Stimulated activated naive B cell treated with anti-CD40 and anti-IgM and Interleukin-4, amounts not matched to agents 10 μg/mL and 1 μg/mL and 100 μg/mL, for 72 hours (primary cell): ENCODE results near the gene BCAN.
A peak's percentile ranks its signal among the peaks of the same experiment; 100 is the strongest.
"Not testable (repeated sequence)": the region's sequence is repeated elsewhere in the genome, so short reads cannot be mapped to it uniquely, and the experiment has no call there.

Experiments
- ATAC-seq, 2 donors: fragments of 150-1000 bp; cut with Tn5 transposase; replicated peaks; 2 replicates each; pipeline ENCODE4 v1.10.0; 2021; ENCODE audit warnings: moderate library complexity in 1 of 2
- DNase-seq: peaks from one replicate; pipeline ENCODE4 v3.0.0; 2021
- H3K27ac Mint-ChIP-seq: one replicate; pipeline ENCODE4 v1.8.0; 2022; ENCODE audit warnings: mild to moderate bottlenecking, mixed read lengths
- H3K27me3 Mint-ChIP-seq, 2 donors: one replicate each; pipeline ENCODE4 v1.8.0; 2022; ENCODE audit warnings: mixed read lengths in 2 of 2
- H3K36me3 Mint-ChIP-seq, 2 donors: one replicate each; pipeline ENCODE4 v1.8.0; 2022; ENCODE audit warnings: mixed read lengths in 2 of 2, mild to moderate bottlenecking in 1 of 2
- H3K4me1 Mint-ChIP-seq, 2 donors: one replicate each; pipeline ENCODE4 v1.8.0; 2022; ENCODE audit warnings: mixed read lengths in 2 of 2, mild to moderate bottlenecking in 1 of 2
- H3K4me3 Mint-ChIP-seq, 2 donors: one replicate each; pipeline ENCODE4 v1.8.0; 2022; ENCODE audit warnings: mild to moderate bottlenecking in 2 of 2, mixed read lengths in 2 of 2, moderate library complexity in 1 of 2
- H3K9me3 Mint-ChIP-seq, 2 donors: one replicate each; pipeline ENCODE4 v1.8.0; 2022; ENCODE audit warnings: mixed read lengths in 2 of 2, mild to moderate bottlenecking in 1 of 2

BCAN gene

GRCh38 chr1:156625436-156626078 is 16.4 kb upstream of the BCAN start:
- DNase-seq (no peak), ATAC-seq (peak; percentile 62 to 68)
- Mint-ChIP-seq H3K27ac (peak overlapping the region; percentile 56), H3K9me3 (no peaks in the 10 kb centered on the region), H3K4me1 (peaks cover 9 to 34% of the 10 kb centered on the region in 2 donors), H3K27me3 (peaks cover 44 to 67% of the 10 kb centered on the region in 2 donors), H3K36me3 (no peaks in the 10 kb centered on the region), H3K4me3 (peak overlapping the region; percentile 78 to 79)

GRCh38 chr1:156626079-156626438 is 15.9 kb upstream of the BCAN start:
- DNase-seq (no peak), ATAC-seq (no peak)
- Mint-ChIP-seq H3K27me3 (peaks cover 43 to 66% of the 10 kb centered on the region in 2 donors), H3K4me1 (peaks cover 9 to 34% of the 10 kb centered on the region in 2 donors), H3K27ac (peak overlapping the region; percentile 56), H3K36me3 (no peaks in the 10 kb centered on the region), H3K4me3 (peak overlapping the region; percentile 73 to 78), H3K9me3 (no peaks in the 10 kb centered on the region)

GRCh38 chr1:156627313-156627880 is 14.5 kb upstream of the BCAN start:
- Mint-ChIP-seq H3K36me3 (no peaks in the 10 kb centered on the region), H3K27ac (no peak overlapping the region), H3K9me3 (no peaks in the 10 kb centered on the region), H3K27me3 (peaks cover 47 to 66% of the 10 kb centered on the region in 2 donors), H3K4me3 (no peak overlapping the region), H3K4me1 (peaks cover 9 to 34% of the 10 kb centered on the region in 2 donors)
- DNase-seq (no peak), ATAC-seq (peak; percentile 28 to 50)

GRCh38 chr1:156629823-156630449 is 12.0 kb upstream of the BCAN start:
- H3K4me3 Mint-ChIP-seq = no peak overlapping the region
- H3K27me3 Mint-ChIP-seq = peaks cover 47 to 62% of the 10 kb centered on the region in 2 donors
- H3K36me3 Mint-ChIP-seq = no peaks in the 10 kb centered on the region

GRCh38 chr1:156631152-156631551 is 10.8 kb upstream of the BCAN start:
- not testable (repeated sequence) for H3K4me1 Mint-ChIP-seq, H3K9me3 Mint-ChIP-seq, DNase-seq, H3K36me3 Mint-ChIP-seq, H3K27ac Mint-ChIP-seq, ATAC-seq, H3K4me3 Mint-ChIP-seq
- H3K27me3 Mint-ChIP-seq = peaks cover 44 to 52% of the 10 kb centered on the region in 2 donors

More at GRCh38 chr1:156629823-156630449, 12.0 kb upstream of the BCAN start:
- ATAC-seq = no peak
- Mint-ChIP-seq H3K9me3 (no peaks in the 10 kb centered on the region), H3K4me1 (peaks cover 6 to 12% of the 10 kb centered on the region in 2 donors), H3K27ac (no peak overlapping the region)
- no peak for DNase-seq

DNA sequence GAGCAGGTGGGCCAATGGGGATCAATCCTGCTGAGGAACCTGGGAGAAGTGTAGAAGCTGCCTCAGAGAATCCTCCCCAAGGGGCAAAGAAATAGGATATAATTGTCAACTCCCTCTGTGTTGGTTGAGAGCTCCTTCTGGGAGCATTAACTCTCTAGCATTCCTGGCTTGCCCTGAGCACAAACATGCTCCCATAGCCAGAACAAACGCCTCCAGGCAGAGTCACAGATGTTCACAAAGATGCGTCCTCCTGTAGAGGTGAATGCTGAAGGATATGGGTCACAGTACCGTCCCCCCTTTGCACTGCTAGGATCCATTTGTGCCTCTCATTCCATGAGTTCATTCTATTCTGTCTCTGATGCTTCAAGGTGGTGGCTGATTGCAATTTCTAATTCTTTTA is 9.6 kb upstream of the BCAN start:
- H3K27me3 Mint-ChIP-seq = peaks cover 49 to 57% of the 10 kb centered on the region in 2 donors
- H3K36me3 Mint-ChIP-seq = no peaks in the 10 kb centered on the region
- no peak overlapping the region for H3K4me3 Mint-ChIP-seq
- DNase-seq (no peak), ATAC-seq (no peak)
- no peak overlapping the region for H3K27ac Mint-ChIP-seq
- H3K4me1 Mint-ChIP-seq = no peaks in the 10 kb centered on the region
- no peaks in the 10 kb centered on the region for H3K9me3 Mint-ChIP-seq

DNA sequence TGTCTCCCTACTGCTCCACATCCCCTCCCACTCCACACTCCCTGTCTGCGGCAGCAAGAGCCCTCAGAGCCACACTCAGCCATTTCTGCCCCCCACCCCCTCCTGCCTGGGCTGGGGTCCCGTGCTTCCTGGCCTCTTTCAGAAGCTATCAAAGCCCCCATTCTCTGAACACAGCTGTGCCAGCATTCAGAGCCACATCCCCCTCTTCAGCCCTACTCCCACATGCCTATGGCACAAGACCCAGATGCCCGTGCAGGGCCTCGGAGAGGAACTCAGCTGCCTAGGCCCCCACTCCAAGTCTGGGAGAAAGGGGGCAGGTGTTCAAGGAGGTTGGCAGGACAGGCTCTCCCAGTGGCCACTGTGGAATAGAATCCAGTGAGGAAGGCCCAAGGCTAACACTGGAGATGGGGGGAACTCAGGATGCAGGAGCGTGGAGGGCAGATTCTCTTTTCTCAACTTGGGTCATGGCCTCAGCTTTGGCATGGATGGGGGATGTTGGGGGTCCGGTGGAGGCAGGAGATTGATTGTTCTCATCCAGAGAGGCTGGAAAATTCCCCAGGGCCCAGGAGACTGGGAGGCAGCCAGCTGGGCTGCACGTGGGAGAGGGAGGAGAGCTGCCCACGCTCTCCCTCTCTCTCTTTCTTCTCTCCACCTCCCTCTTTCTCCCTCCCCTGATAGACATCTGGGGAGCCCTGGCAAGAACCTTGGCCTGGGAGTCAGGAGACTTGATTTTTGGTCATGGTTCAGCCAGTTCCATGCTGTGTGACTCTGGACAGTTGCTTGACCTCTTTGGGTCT is 3.5 kb upstream of the BCAN start:
- H3K36me3 Mint-ChIP-seq = no peaks in the 10 kb centered on the region
- DNase-seq (no peak), ATAC-seq (no peak)
- H3K4me1 Mint-ChIP-seq = peaks cover 7 to 20% of the 10 kb centered on the region in 2 donors
- H3K4me3 Mint-ChIP-seq = no peak overlapping the region
- no peaks in the 10 kb centered on the region for H3K9me3 Mint-ChIP-seq
- H3K27ac Mint-ChIP-seq = no peak overlapping the region
- H3K27me3 Mint-ChIP-seq = peaks cover 72 to 75% of the 10 kb centered on the region in 2 donors

DNA sequence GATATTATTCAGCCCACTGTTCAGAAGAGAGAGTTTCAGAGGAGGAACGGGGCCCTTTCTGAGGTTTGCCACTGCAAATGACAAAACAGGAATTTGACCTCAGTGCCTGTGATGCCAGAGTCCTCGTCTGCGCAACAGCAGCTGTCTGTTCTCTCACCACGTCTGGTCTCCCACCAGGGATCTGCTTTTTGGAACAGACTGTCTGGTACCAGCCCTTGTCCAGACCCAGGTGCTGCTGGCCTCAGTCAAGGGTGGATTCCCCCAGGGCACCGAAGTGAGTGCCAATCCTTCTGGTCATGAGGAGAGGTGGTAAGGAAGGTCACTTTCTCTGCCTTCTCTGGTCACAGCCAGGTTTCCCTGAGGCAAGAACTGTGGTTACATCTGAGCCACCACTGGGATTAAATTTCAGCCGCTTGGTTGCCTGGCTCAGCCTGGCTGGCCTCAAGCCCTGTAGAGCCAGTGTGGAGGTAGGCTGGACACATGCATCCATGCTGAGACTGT is 2.3 kb upstream of the BCAN start:
- H3K27me3 Mint-ChIP-seq = peaks cover 72 to 77% of the 10 kb centered on the region in 2 donors
- no peak overlapping the region for H3K27ac Mint-ChIP-seq
- H3K36me3 Mint-ChIP-seq = no peaks in the 10 kb centered on the region
- H3K4me3 Mint-ChIP-seq = no peak overlapping the region
- ATAC-seq (no peak), DNase-seq (no peak)
- H3K9me3 Mint-ChIP-seq = no peaks in the 10 kb centered on the region
- H3K4me1 Mint-ChIP-seq = peaks cover 12 to 26% of the 10 kb centered on the region in 2 donors

GRCh38 chr1:156640842-156641706 is 843 bp upstream of the BCAN start:
- H3K9me3 Mint-ChIP-seq = no peaks in the 10 kb centered on the region
- ATAC-seq = no peak
- H3K4me1 Mint-ChIP-seq = peaks cover 12 to 27% of the 10 kb centered on the region in 2 donors
- peak overlapping the region; percentile 42 to 68 for H3K4me3 Mint-ChIP-seq
- peaks cover 78 to 87% of the 10 kb centered on the region in 2 donors for H3K27me3 Mint-ChIP-seq
- H3K27ac Mint-ChIP-seq = no peak overlapping the region
- no peak for DNase-seq
- no peaks in the 10 kb centered on the region for H3K36me3 Mint-ChIP-seq

DNA sequence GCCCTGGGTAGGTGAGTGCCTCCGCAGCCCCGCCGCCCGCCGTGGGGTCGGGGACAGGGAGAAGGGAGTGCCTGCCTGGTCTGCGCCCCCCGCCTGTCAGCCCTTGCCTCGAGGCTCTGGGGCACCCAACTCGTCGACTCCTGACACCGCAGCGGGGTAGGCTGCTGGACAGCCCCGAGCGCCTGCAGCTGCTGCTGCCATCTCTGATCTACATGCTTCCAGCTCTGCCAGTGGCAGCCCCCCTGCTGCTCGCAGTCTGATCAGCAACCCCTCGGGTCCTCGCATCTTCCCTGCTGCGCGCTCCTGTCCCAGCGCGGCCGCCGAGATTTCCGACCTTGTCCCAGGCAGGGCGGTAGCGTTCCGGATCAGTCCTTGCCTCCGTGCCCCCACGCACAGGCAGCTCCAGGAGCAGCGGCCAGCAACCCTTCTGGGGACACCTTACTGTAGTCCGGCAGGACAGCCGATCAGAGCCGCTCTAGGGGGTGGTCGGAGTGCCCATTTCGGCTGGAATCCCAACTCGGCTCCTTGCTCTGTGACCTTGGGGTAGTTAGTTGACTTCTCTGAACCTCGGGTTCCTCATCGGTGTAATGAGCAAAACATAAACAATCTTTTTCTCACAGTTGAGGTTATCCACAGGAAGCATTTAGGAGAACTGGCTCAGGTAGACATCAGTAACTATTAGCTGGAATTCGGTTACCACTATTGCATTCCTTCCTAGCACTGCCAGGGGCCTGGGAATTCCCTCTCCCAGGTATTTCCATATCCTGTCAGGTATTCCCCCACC is 540 bp downstream of the BCAN start:
- peak overlapping the region; percentile 38 for H3K27ac Mint-ChIP-seq
- H3K4me3 Mint-ChIP-seq = peak overlapping the region; percentile 68 to 74
- no peaks in the 10 kb centered on the region for H3K36me3 Mint-ChIP-seq
- ATAC-seq (peak; percentile 8 to 12), DNase-seq (no peak)
- peaks cover 82 to 93% of the 10 kb centered on the region in 2 donors for H3K27me3 Mint-ChIP-seq
- H3K9me3 Mint-ChIP-seq = no peaks in the 10 kb centered on the region
- H3K4me1 Mint-ChIP-seq = peaks cover 13 to 36% of the 10 kb centered on the region in 2 donors

DNA sequence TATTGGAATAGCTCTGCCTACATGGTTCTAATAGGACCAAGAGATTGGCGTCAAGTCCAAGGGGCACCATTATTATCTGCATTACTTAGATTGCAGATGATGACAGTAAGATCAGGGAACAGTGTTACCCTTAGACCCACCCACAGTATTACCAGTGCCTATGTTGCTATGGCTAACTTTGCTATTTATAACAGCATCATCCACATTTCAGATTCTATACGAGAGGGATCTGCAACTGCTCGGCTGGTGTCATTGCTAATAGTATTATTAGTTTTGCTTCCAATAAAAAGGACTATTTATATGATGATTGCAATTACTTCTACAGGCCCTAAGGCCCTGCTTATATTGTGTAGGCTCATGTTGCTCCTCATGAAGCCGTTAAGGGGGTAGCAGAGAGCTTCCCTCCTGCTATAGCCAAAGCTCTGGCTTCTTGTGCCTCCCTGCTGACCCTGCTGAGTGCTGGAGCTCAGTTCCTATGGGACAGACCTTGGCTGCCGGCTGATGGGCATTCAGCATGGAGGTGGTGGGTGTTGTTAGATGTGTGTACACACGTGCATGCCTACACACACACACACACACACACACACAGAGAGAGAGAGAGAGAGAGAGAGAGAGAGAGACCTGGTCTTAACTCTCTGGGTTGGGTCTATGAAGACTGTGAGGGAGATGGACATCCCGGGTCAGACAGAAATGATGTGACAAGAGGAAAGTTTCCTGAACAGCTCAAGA is 1.3 kb downstream of the BCAN start:
- no peak for DNase-seq
- Mint-ChIP-seq H3K27ac (no peak overlapping the region), H3K36me3 (no peaks in the 10 kb centered on the region), H3K4me1 (peaks cover 13 to 36% of the 10 kb centered on the region in 2 donors), H3K9me3 (no peaks in the 10 kb centered on the region), H3K27me3 (peaks cover 85 to 96% of the 10 kb centered on the region in 2 donors), H3K4me3 (peak overlapping the region in 1 of 2 donors; percentile 2)
- peak; percentile 1 to 7 for ATAC-seq

DNA sequence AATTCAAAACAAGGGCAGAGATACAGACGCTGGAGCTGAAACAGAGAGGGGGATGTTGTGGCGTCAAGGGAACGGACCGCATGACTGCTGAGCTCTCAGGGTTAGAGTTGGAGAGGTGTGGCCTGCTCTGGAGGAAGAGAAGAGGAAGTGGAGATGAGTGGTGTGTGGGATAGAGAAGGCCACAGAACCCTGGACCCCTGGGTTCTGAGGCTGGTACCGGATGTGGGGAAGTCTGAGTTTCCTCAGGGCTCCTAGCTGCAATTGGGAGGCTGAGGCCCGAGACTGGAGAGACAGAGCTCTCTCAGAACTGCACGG is 1.8 kb downstream of the BCAN start:
- peak; percentile 89 to 92 for ATAC-seq
- peak; percentile 41 for DNase-seq
- Mint-ChIP-seq H3K9me3 (no peaks in the 10 kb centered on the region), H3K36me3 (no peaks in the 10 kb centered on the region), H3K4me3 (peak overlapping the region in 1 of 2 donors; percentile 2), H3K27me3 (peaks cover 85 to 96% of the 10 kb centered on the region in 2 donors), H3K4me1 (peaks cover 13 to 36% of the 10 kb centered on the region in 2 donors), H3K27ac (no peak overlapping the region)
